GM19328 (cell line): ENCODE results near the gene EYA2.

Experiments used
- ATAC-seq: cut with Tn5 transposase; IDR thresholded peaks from one replicate; pipeline ENCODE4 v1.9.1; 2021; ENCODE audit warnings: mild to moderate bottlenecking, moderate library complexity; ENCODE audit not compliant: unreplicated experiment

Gene EYA2

GRCh38 chr20:47133809-47134456 is 239.3 kb downstream of the EYA2 start:
- no peak for ATAC-seq

GRCh38 chr20:47136782-47137181 is 242.1 kb downstream of the EYA2 start:
- ATAC-seq, result no peak

GRCh38 chr20:47137231-47137870 is 242.7 kb downstream of the EYA2 start:
- no peak for ATAC-seq

GRCh38 chr20:47139934-47140535 is 245.4 kb downstream of the EYA2 start:
- ATAC-seq, result no peak

- ATAC-seq, result no peak
Measured at GRCh38 chr20:47141350-47141921, 246.8 kb downstream of the EYA2 start.

- ATAC-seq, result no peak
Measured at GRCh38 chr20:47141941-47142773, 247.5 kb downstream of the EYA2 start.

GRCh38 chr20:47142774-47143170 is 248.1 kb downstream of the EYA2 start:
- no peak for ATAC-seq

GRCh38 chr20:47143657-47144056 is 249.0 kb downstream of the EYA2 start:
- no peak for ATAC-seq

GRCh38 chr20:47144463-47144862 is 249.8 kb downstream of the EYA2 start:
- no peak for ATAC-seq

- no peak for ATAC-seq
Measured at GRCh38 chr20:47146686-47147085, 252.0 kb downstream of the EYA2 start.

- no peak for ATAC-seq
Measured at GRCh38 chr20:47148059-47148458, 253.4 kb downstream of the EYA2 start.

GRCh38 chr20:47149939-47150338 is 255.3 kb downstream of the EYA2 start:
- no peak for ATAC-seq

- ATAC-seq, result no peak
Measured at GRCh38 chr20:47150403-47151152, 255.9 kb downstream of the EYA2 start.

GRCh38 chr20:47152068-47152467 is 257.4 kb downstream of the EYA2 start:
- no peak for ATAC-seq

- no peak for ATAC-seq
Measured at GRCh38 chr20:47154089-47154488, 259.4 kb downstream of the EYA2 start.

GRCh38 chr20:47156301-47157137 is 261.9 kb downstream of the EYA2 start:
- ATAC-seq, result no peak

- no peak for ATAC-seq
Measured at GRCh38 chr20:47159166-47159565, 264.5 kb downstream of the EYA2 start.

GRCh38 chr20:47160240-47160639 is 265.6 kb downstream of the EYA2 start:
- ATAC-seq, result no peak

GRCh38 chr20:47160992-47161391 is 266.3 kb downstream of the EYA2 start:
- ATAC-seq, result no peak

GRCh38 chr20:47161411-47161810 is 266.8 kb downstream of the EYA2 start:
- no peak for ATAC-seq
